ENCODE results near the gene PTPRS.

GRCh38 chr19:5369962-5370367 is 29.4 kb upstream of the PTPRS start:
- TF ChIP-seq CTCF (IDR thresholded peaks at IDR 0.05) (peak in 4 of 5 experiments; percentile 8 to 33 (median 14)), POLR2A (IDR thresholded peaks at IDR 0.05) (no peak), EP300 (IDR thresholded peaks at IDR 0.05) (no peak)

All from tibial nerve (tissue), 4 donors.